Smooth muscle cell (in vitro differentiated cells): ENCODE data around the gene TACC2. TPM values are rescaled to one million over a fixed set of nuclear protein-coding genes. Genes with fewer than 3 reads are reported as not detected.

Experiments used
- DNase-seq: peaks from one replicate; lab custom pipeline; 2025; ENCODE audit not compliant: unreplicated experiment; lab: John Stamatoyannopoulos, UW
- H2AFZ ChIP-seq: fragments of 200-600 bp; sonication (generic); 2 replicates; pipeline ENCODE4 v1.6.0; 2016; ENCODE audit warnings: antibody characterized with exemption, low read depth, mild to moderate bottlenecking
- H3F3A ChIP-seq: fragments of 200-600 bp; sonication (generic); 2 replicates; pipeline ENCODE4 v1.6.0; 2017; ENCODE audit warnings: antibody characterized with exemption, low read depth
- H3K27ac ChIP-seq: fragments of 200-600 bp; sonication (generic); 2 replicates; pipeline ENCODE4 v1.5.1; 2016; ENCODE audit warnings: low read depth, mild to moderate bottlenecking
- H3K27me3 ChIP-seq: fragments of 200-600 bp; sonication (generic); 2 replicates; pipeline ENCODE4 v1.6.1; 2016; ENCODE audit warnings: low read depth, mild to moderate bottlenecking
- H3K36me3 ChIP-seq: fragments of 200-600 bp; sonication (generic); 2 replicates; pipeline ENCODE4 v1.5.1; 2016; ENCODE audit warnings: low read depth
- H3K4me1 ChIP-seq: fragments of 200-600 bp; sonication (generic); 2 replicates; pipeline ENCODE4 v1.5.1; 2016; ENCODE audit warnings: low read depth
- H3K4me2 ChIP-seq: fragments of 200-600 bp; sonication (generic); 2 replicates; pipeline ENCODE4 v1.6.0; 2016; ENCODE audit warnings: mild to moderate bottlenecking
- H3K4me3 ChIP-seq: fragments of 200-600 bp; sonication (generic); 2 replicates; pipeline ENCODE4 v1.5.1; 2016; ENCODE audit warnings: mild to moderate bottlenecking
- H3K79me2 ChIP-seq: fragments of 200-600 bp; sonication (generic); 2 replicates; pipeline ENCODE4 v1.6.0; 2016; ENCODE audit warnings: low read depth, mild to moderate bottlenecking
- H3K9ac ChIP-seq: fragments of 200-600 bp; sonication (generic); 2 replicates; pipeline ENCODE4 v1.6.0; 2016; ENCODE audit warnings: low read depth
- H3K9me3 ChIP-seq: fragments of 200-600 bp; sonication (generic); replicated peaks from 2 replicates; pipeline ENCODE4 v1.5.1; 2016; ENCODE audit warnings: low read depth
- H4K20me1 ChIP-seq: fragments of 200-600 bp; sonication (generic); 2 replicates; pipeline ENCODE4 v1.6.0; 2016; ENCODE audit warnings: low read depth
- WGBS: methylation state at CpG from one replicate; pipeline ENCODE4 v1.1.7; 2016; ENCODE audit warnings: low lambda C conversion rate; 5-methylcytosine and 5-hydroxymethylcytosine counted together
- polyA plus RNA-seq: library from polyadenylated mRNA; unstranded; fragments of >200 nt; fragmentation: Nextera tagmentation; extraction: Ambion mirVana; gene quantifications from 2 replicates; pipeline ENCODE4 v1.2.1, GENCODE V29; 2016
- total RNA-seq: library from RNA; depleted of rRNA; stranded (reverse); fragments of >200 nt; gene quantifications from 2 replicates; pipeline ENCODE4 v1.2.3, GENCODE V29; 2014
- TF ChIP-seq, protein P1 (sequence below): fragments of 200-600 bp; sonication (generic); IDR thresholded peaks from 2 replicates; pipeline ENCODE4 v1.5.1; 2017; ENCODE audit warnings: borderline replicate concordance, mild to moderate bottlenecking, antibody characterized with exemption; ENCODE audit not compliant: insufficient read depth, poor library complexity, severe bottlenecking

Gene TACC2
- total and polyA plus RNA-seq, 2 experiments from 2014 or later, result 2.8 to 7.6 TPM

DNA sequence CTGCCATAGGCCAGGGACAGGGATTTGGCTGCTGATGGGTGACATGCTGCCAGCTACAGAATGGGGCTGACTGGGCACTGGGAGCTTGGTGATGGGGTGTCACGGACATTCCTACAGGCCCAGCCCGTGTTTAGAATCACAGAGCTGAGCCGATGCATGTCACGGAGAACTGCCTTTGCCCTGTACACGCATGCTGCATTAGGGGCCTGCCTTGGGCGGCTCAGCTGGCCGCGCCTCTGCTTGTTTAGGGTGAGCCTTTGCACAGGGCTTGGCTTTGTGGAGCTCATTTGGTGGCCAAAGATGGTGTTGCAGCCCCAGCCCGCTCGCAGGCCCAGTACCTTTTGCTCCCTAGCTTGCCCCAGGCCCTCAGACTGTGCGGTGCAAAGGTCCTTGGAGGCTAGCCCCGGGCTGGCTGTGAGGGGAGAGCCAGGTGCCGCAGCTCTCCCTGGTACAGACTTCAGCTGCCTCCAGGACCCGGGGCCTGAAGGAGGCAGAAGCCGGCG lies 173.8 kb downstream of the TACC2 start:
- peaks cover 65% of the 10 kb centered on the region for H3K27me3 ChIP-seq
- H3K27ac ChIP-seq, result no peak overlapping the region
- no peaks in the 10 kb centered on the region for H3K9me3 ChIP-seq
- TF ChIP-seq, protein P1, sequence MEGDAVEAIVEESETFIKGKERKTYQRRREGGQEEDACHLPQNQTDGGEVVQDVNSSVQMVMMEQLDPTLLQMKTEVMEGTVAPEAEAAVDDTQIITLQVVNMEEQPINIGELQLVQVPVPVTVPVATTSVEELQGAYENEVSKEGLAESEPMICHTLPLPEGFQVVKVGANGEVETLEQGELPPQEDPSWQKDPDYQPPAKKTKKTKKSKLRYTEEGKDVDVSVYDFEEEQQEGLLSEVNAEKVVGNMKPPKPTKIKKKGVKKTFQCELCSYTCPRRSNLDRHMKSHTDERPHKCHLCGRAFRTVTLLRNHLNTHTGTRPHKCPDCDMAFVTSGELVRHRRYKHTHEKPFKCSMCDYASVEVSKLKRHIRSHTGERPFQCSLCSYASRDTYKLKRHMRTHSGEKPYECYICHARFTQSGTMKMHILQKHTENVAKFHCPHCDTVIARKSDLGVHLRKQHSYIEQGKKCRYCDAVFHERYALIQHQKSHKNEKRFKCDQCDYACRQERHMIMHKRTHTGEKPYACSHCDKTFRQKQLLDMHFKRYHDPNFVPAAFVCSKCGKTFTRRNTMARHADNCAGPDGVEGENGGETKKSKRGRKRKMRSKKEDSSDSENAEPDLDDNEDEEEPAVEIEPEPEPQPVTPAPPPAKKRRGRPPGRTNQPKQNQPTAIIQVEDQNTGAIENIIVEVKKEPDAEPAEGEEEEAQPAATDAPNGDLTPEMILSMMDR, result no peak
- H4K20me1 ChIP-seq, result peaks cover 49% of the 10 kb centered on the region
- H3K36me3 ChIP-seq, result no peaks in the 10 kb centered on the region
- no peaks in the 10 kb centered on the region for H3K79me2 ChIP-seq
- WGBS, result 50% methylated on average over 16 of the region's 16 CpGs
- peaks cover 9% of the 10 kb centered on the region for H3F3A ChIP-seq
- H2AFZ ChIP-seq, result no peak overlapping the region
- H3K4me1 ChIP-seq, result peaks cover 25% of the 10 kb centered on the region
- DNase-seq, result no peak
- H3K4me3 ChIP-seq, result peak overlapping the region; percentile 62
- H3K4me2 ChIP-seq, result peak overlapping the region; percentile 98
- no peak overlapping the region for H3K9ac ChIP-seq

DNA sequence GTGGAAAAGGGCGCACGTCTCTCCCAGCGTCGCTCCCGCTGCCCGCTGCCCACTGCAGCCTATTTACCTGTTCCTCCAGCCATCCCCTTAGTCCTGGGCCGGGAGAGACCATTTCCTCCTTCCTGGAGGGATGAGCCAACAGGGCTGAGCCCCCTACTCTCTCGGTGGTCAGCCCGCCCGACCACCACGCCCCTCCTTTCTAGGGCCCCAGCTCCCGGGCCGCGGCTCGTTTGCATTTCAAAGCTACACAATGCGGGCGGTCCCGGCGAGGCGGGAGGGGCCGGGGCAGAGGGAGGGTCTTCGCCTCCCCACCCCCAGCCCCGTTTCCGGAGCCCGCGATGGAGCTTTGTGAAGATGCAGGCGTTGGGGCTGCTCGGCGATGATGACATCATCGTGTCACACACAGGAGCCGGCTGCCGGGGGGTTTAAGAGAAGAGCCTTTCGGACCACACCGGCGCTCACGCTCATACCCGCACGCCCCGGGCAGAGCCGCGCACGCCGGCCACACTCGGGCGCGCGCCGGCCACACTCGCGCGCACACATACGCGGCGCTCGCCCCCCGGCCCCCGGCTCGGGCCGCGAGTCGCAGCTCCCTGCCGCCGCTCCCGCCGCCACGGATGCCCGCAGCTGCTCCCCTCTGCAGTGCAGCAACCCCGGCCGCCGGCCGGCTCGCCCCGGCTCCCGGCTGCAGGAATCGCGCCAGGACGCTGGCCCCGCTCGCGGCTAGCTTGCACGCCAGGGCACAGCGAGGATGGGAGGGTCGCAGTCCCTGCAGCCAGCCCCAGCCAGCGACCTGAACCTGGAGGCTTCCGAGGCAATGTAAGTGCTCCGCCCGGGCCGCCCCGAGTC lies 174.4 kb downstream of the TACC2 start:
- Histone ChIP-seq H3K27me3 (peaks cover 64% of the 10 kb centered on the region), H4K20me1 (peaks cover 49% of the 10 kb centered on the region), H3K4me3 (peak overlapping the region; percentile 62), H3K36me3 (no peaks in the 10 kb centered on the region), H3K79me2 (no peaks in the 10 kb centered on the region), H2AFZ (peak overlapping the region; percentile 61), H3K4me2 (peak overlapping the region; percentile 98), H3F3A (peaks cover 9% of the 10 kb centered on the region), H3K9me3 (no peaks in the 10 kb centered on the region), H3K27ac (no peak overlapping the region), H3K9ac (no peak overlapping the region), H3K4me1 (peaks cover 26% of the 10 kb centered on the region)
- DNase-seq, result no peak
- TF ChIP-seq, protein P1, result no peak
- 1% methylated on average over 78 of the region's 89 CpGs for WGBS

DNA sequence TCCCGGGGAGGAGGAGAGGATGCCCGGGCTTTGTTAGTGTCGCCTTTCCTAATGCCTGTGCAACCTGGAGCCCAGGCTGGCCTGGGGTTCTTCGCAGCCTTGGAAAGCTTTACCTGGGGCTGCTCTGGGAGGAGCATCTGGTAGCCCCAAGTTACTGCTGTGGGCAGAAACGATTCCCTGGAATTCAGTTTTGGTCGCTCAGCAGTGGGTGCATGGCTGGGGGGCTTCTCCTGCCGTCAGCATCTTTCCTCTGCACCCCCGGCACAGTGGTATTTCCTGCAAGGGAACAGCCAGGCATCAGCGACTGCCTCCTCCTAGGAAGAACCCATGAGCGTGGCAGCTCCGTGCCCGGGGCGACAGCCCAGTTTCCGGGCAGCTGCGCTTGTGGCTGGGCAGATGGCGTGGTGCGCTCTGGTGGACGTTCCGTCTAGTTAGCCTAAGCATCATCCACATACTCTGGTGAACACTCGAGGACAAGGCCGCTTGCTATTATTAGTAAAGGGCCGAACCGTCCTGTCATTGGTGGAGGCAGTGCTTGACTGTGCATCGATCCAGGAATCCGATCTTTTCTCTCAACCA lies 175.1 kb downstream of the TACC2 start:
- Histone ChIP-seq H3K4me1 (peaks cover 26% of the 10 kb centered on the region), H3F3A (peaks cover 9% of the 10 kb centered on the region), H2AFZ (peak overlapping the region; percentile 61), H3K9me3 (no peaks in the 10 kb centered on the region), H3K4me3 (peak overlapping the region; percentile 62), H3K27ac (no peak overlapping the region), H3K27me3 (peaks cover 62% of the 10 kb centered on the region), H3K36me3 (no peaks in the 10 kb centered on the region), H3K79me2 (no peaks in the 10 kb centered on the region), H3K4me2 (peak overlapping the region; percentile 98), H4K20me1 (peaks cover 49% of the 10 kb centered on the region), H3K9ac (no peak overlapping the region)
- TF ChIP-seq, protein P1, result no peak
- DNase-seq, result no peak
- WGBS, result 7% methylated on average over 25 of the region's 25 CpGs
